Measurements from ENCODE around the gene CXorf58. TPM values are rescaled to one million over a fixed set of nuclear protein-coding genes. Genes with fewer than 3 reads are reported as not detected.
A peak's percentile ranks its signal among the peaks of the same experiment; 100 is the strongest.

The CXorf58 gene
- total and polyA plus RNA-seq, 8 donors, result 0.13 to 0.52 (median 0.25) TPM; not detected in 3

- peak in 2 of 4 donors; percentile 65 to 70 for DNase-seq
- peak; percentile 29 to 42 for TF ChIP-seq CTCF (IDR thresholded peaks at IDR 0.05)
- ATAC-seq, result peak; percentile 81
- Histone ChIP-seq H3K9me3 (no peaks in the 10 kb centered on the region), H3K4me3 (no peak overlapping the region), H3K27me3 (no peaks in the 10 kb centered on the region), H3K27ac (peak overlapping the region; percentile 26 to 80), H3K36me3 (no peaks in the 10 kb centered on the region), H3K4me1 (peaks cover 5 to 26% of the 10 kb centered on the region in 2 donors)
- intact Hi-C loops (cut with DNase I), result loop anchor here in 1 of 2 donors (5.0 to 10.0 kb wide), 3 partner anchors 120 to 208 kb away; partner anchors contain the start of gene SAT1
These were observed 5.4 kb upstream of the CXorf58 start for GRCh38 chrX:23902419-23902818.

GRCh38 chrX:23904096-23904495 is 3.7 kb upstream of the CXorf58 start:
- ATAC-seq (no peak), DNase-seq (no peak)
- H3K4me1 ChIP-seq, result peaks cover 5 to 24% of the 10 kb centered on the region in 2 donors
- intact Hi-C loops (cut with DNase I), result loop anchor here in 1 of 2 donors (5.0 to 10.0 kb wide), 3 partner anchors 122 to 209 kb away; partner anchors contain the start of gene SAT1
- no peak for TF ChIP-seq CTCF (IDR thresholded peaks at IDR 0.05)
- H3K27me3 ChIP-seq, result no peaks in the 10 kb centered on the region
- H3K9me3 ChIP-seq, result no peaks in the 10 kb centered on the region
- no peak overlapping the region for H3K27ac ChIP-seq
- H3K4me3 ChIP-seq, result no peak overlapping the region
- no peaks in the 10 kb centered on the region for H3K36me3 ChIP-seq

GRCh38 chrX:23907111-23907497 is 702 bp upstream of the CXorf58 start:
- H3K4me3 ChIP-seq, result peak overlapping the region; percentile 30 to 52
- DNase-seq (no peak), ATAC-seq (peak; percentile 1)
- H3K4me1 ChIP-seq, result peaks cover 2 to 3% of the 10 kb centered on the region in 2 donors
- no peaks in the 10 kb centered on the region for H3K9me3 ChIP-seq
- H3K27ac ChIP-seq, result peak overlapping the region; percentile 79 to 92
- TF ChIP-seq CTCF (IDR thresholded peaks at IDR 0.05), result no peak
- no peaks in the 10 kb centered on the region for H3K36me3 ChIP-seq
- H3K27me3 ChIP-seq, result no peaks in the 10 kb centered on the region
- intact Hi-C loops (cut with DNase I), result loop anchor here in 1 of 2 donors (10.0 kb wide), 2 partner anchors 152 to 212 kb away; no protein-coding TSS in a partner anchor

- DNase-seq, result peak in 1 of 4 donors; percentile 32
- no peak for TF ChIP-seq CTCF (IDR thresholded peaks at IDR 0.05)
- intact Hi-C loops (cut with DNase I), result loop anchor here in 1 of 2 donors (10.0 kb wide), 2 partner anchors 154 to 214 kb away; no protein-coding TSS in a partner anchor
These were observed 606 bp downstream of the CXorf58 start for GRCh38 chrX:23908219-23909004.

GRCh38 chrX:23911126-23911835 is 3.5 kb downstream of the CXorf58 start:
- intact Hi-C loops (cut with DNase I), result no loop called here
- TF ChIP-seq CTCF (IDR thresholded peaks at IDR 0.05), result no peak
- no peak for ATAC-seq
- no peaks in the 10 kb centered on the region for H3K4me1 ChIP-seq
- peak overlapping the region in 1 of 2 donors; percentile 37 for H3K27ac ChIP-seq
- H3K36me3 ChIP-seq, result no peaks in the 10 kb centered on the region
- DNase-seq, result no peak
- H3K27me3 ChIP-seq, result no peaks in the 10 kb centered on the region
- no peak overlapping the region for H3K4me3 ChIP-seq
- no peaks in the 10 kb centered on the region for H3K9me3 ChIP-seq

More at GRCh38 chrX:23908219-23909004, 606 bp downstream of the CXorf58 start:
- H3K4me1 ChIP-seq, result no peaks in the 10 kb centered on the region
- no peaks in the 10 kb centered on the region for H3K9me3 ChIP-seq
- H3K27ac ChIP-seq, result peak overlapping the region; percentile 79 to 92
- no peaks in the 10 kb centered on the region for H3K36me3 ChIP-seq
- H3K27me3 ChIP-seq, result no peaks in the 10 kb centered on the region
- peak overlapping the region in 1 of 2 donors; percentile 52 for H3K4me3 ChIP-seq
- ATAC-seq, result no peak

Data from left lung (tissue), 10 donors.